Motor neuron (in vitro differentiated cells): ENCODE data around the gene FDCSP. TPM values are rescaled to one million over a fixed set of nuclear protein-coding genes. Genes with fewer than 3 reads are reported as not detected.
A peak's percentile ranks its signal among the peaks of the same experiment; 100 is the strongest.

Experiments
- ATAC-seq, 8 experiments: fragments of 200-7000 bp; cut with Tn5 transposase; replicated peaks in 6 of 8; 2 replicates each; pipeline ENCODE4 v1.8.0; 2021; ENCODE audit warnings: mild to moderate bottlenecking in 8 of 8, moderate library complexity in 8 of 8
- H3K27ac ChIP-seq, 2 donors: fragments of 250-450 bp; sonication (Bioruptor Pico); 2 replicates each; pipeline ENCODE4 v1.9.0; 2021; ENCODE audit warnings: antibody characterized with exemption in 2 of 2, mild to moderate bottlenecking in 2 of 2, moderate library complexity in 1 of 2
- H3K4me1 ChIP-seq, 2 donors: fragments of 250-450 bp; sonication (Bioruptor Pico); replicated peaks in 1 of 2; 2 replicates each; pipeline ENCODE4 v1.6.1; 2021; ENCODE audit warnings: antibody characterized with exemption in 2 of 2, mild to moderate bottlenecking in 2 of 2, moderate library complexity in 1 of 2
- H3K4me3 ChIP-seq, 5 donors: fragments of 250-450 bp; sonication (Bioruptor Pico); 2 replicates each; pipeline ENCODE4 v1.9.0; 2021; ENCODE audit warnings: antibody characterized with exemption in 5 of 5, mild to moderate bottlenecking in 5 of 5, moderate library complexity in 4 of 5
- WGBS, 10 experiments: fragments of 450-650 bp; shearing (Covaris generic); methylation state at CpG; one replicate each; pipeline ENCODE4 v1.0.0; 2022; 5-methylcytosine and 5-hydroxymethylcytosine counted together
- in situ Hi-C, 9 experiments: fragments of 400-800 bp; cut with MboI; loops; one replicate each; pipeline ENCODE4 v1.15.0; 2021; ENCODE audit warnings: low sequenced_read_pairs in 9 of 9, low pct_unique_long_range_greater_than_20kb in 2 of 9; ENCODE audit not compliant: unreplicated experiment in 9 of 9
- total RNA-seq, 8 experiments: library from RNA; unstranded; fragments of 300-600 nt; gene quantifications; 2 replicates each; pipeline versions ENCODE4 v1.2.3 to v1.2.4, GENCODE V29; 2022

The FDCSP gene
- total RNA-seq = 100 to 1,000 TPM in 1 of 8 experiments, 10 to 100 TPM in 2, not detected in 5; 12.8 to 113 (median 93.4) TPM

GRCh38 chr4:70225824-70226223 is at the start of gene FDCSP:
Gene FDCSP (plus strand): TSS chr4:70226124. CDS start chr4:70231195, 5,071 bp downstream.
- Histone ChIP-seq H3K27ac (no peak within 1 kb of the TSS), H3K4me3 (no peak within 1 kb of the TSS), H3K4me1 (no peaks in the 10 kb centered on the region)
- in situ Hi-C loops = no loop called here
- ATAC-seq = no peak
- 0 to 100% (median 57%) methylated on average over 1 to 2 of the region's 2 CpGs for WGBS, 10 experiments

- Histone ChIP-seq H3K4me1 (no peaks in the 10 kb centered on the region), H3K4me3 (no peak overlapping the region), H3K27ac (no peak overlapping the region)
- 0 to 87% (median 45%) methylated on average over 1 to 5 of the region's 5 CpGs for WGBS, 10 experiments
- in situ Hi-C loops = loop anchor here in 3 of 9 experiments (25.0 kb wide), 3 partner anchors 265 to 490 kb away; no protein-coding TSS in a partner anchor
- peak in 3 of 8 experiments; percentile 43 to 92 (median 46) for ATAC-seq
Measured at GRCh38 chr4:70177090-70177489, 48.8 kb upstream of the FDCSP start.

- in situ Hi-C loops = loop anchor here in 3 of 9 experiments (25.0 kb wide), 3 partner anchors 266 to 491 kb away; no protein-coding TSS in a partner anchor
- no peak overlapping the region for H3K4me3 ChIP-seq
- no peak overlapping the region for H3K27ac ChIP-seq
- H3K4me1 ChIP-seq = no peaks in the 10 kb centered on the region
- 29 to 100% (median 72%) methylated on average over 1 to 5 of the region's 5 CpGs; no CpG with 5 or more reads in 3 of the 10 experiments for WGBS, 10 experiments
- ATAC-seq = no peak
Measured at GRCh38 chr4:70178075-70178660, 47.8 kb upstream of the FDCSP start.

GRCh38 chr4:70179811-70180210 is 46.1 kb upstream of the FDCSP start:
- Histone ChIP-seq H3K27ac (no peak overlapping the region), H3K4me3 (no peak overlapping the region), H3K4me1 (no peaks in the 10 kb centered on the region)
- 0 to 79% (median 62%) methylated on average over 1 to 2 of the region's 2 CpGs; no CpG with 5 or more reads in 1 of the 10 experiments for WGBS, 10 experiments
- in situ Hi-C loops = loop anchor here in 3 of 9 experiments (10.0 to 25.0 kb wide), 4 partner anchors 268 to 493 kb away; no protein-coding TSS in a partner anchor
- ATAC-seq = no peak

- 0 to 80% (median 31%) methylated on average over 1 of the region's 1 CpG; no CpG with 5 or more reads in 2 of the 10 experiments for WGBS, 10 experiments
- in situ Hi-C loops = loop anchor here in 3 of 9 experiments (10.0 to 25.0 kb wide), 4 partner anchors 270 to 495 kb away; no protein-coding TSS in a partner anchor
- Histone ChIP-seq H3K4me1 (no peaks in the 10 kb centered on the region), H3K27ac (no peak overlapping the region), H3K4me3 (no peak overlapping the region)
- no peak for ATAC-seq
Measured at GRCh38 chr4:70181864-70182263, 44.1 kb upstream of the FDCSP start.

GRCh38 chr4:70182517-70183167 is 43.3 kb upstream of the FDCSP start:
- in situ Hi-C loops = loop anchor here in 3 of 9 experiments (10.0 to 25.0 kb wide), 4 partner anchors 270 to 495 kb away; no protein-coding TSS in a partner anchor
- WGBS, 10 experiments = 0 to 79% (median 36%) methylated on average over 2 of the region's 2 CpGs; no CpG with 5 or more reads in 1 of the 10 experiments
- Histone ChIP-seq H3K27ac (no peak overlapping the region), H3K4me1 (no peaks in the 10 kb centered on the region), H3K4me3 (no peak overlapping the region)
- no peak for ATAC-seq

GRCh38 chr4:70183168-70183939 is 42.6 kb upstream of the FDCSP start:
- peak in 3 of 8 experiments; percentile 59 to 80 (median 75) for ATAC-seq
- WGBS, 10 experiments = 25 to 71% (median 53%) methylated on average over 2 to 6 of the region's 6 CpGs
- in situ Hi-C loops = loop anchor here in 3 of 9 experiments (10.0 to 25.0 kb wide), 4 partner anchors 271 to 496 kb away; no protein-coding TSS in a partner anchor

GRCh38 chr4:70183940-70184246 is 42.0 kb upstream of the FDCSP start:
- Histone ChIP-seq H3K4me1 (no peaks in the 10 kb centered on the region), H3K27ac (no peak overlapping the region), H3K4me3 (no peak overlapping the region)
- 17 to 100% (median 60%) methylated on average over 1 of the region's 1 CpG for WGBS, 10 experiments
- in situ Hi-C loops = loop anchor here in 3 of 9 experiments (10.0 to 25.0 kb wide), 4 partner anchors 272 to 497 kb away; no protein-coding TSS in a partner anchor
- no peak for ATAC-seq

More at GRCh38 chr4:70183168-70183939, 42.6 kb upstream of the FDCSP start:
- H3K27ac ChIP-seq = no peak overlapping the region
- no peaks in the 10 kb centered on the region for H3K4me1 ChIP-seq
- H3K4me3 ChIP-seq = no peak overlapping the region

- Histone ChIP-seq H3K4me3 (no peak overlapping the region), H3K27ac (no peak overlapping the region), H3K4me1 (no peaks in the 10 kb centered on the region)
- in situ Hi-C loops = loop anchor here in 3 of 9 experiments (10.0 to 25.0 kb wide), 4 partner anchors 275 to 500 kb away; no protein-coding TSS in a partner anchor
- 38 to 100% (median 90%) methylated on average over 1 of the region's 1 CpG; no CpG with 5 or more reads in 6 of the 10 experiments for WGBS, 10 experiments
- ATAC-seq = no peak
Measured at GRCh38 chr4:70187216-70187615, 38.7 kb upstream of the FDCSP start.

GRCh38 chr4:70190579-70190978 is 35.3 kb upstream of the FDCSP start:
- no peak overlapping the region for H3K4me3 ChIP-seq
- no peaks in the 10 kb centered on the region for H3K4me1 ChIP-seq
- 58 to 100% (median 100%) methylated on average over 1 of the region's 1 CpG; no CpG with 5 or more reads in 3 of the 10 experiments for WGBS, 10 experiments
- H3K27ac ChIP-seq = no peak overlapping the region
- in situ Hi-C loops = loop anchor here in 3 of 9 experiments (25.0 kb wide), 3 partner anchors 278 to 503 kb away; no protein-coding TSS in a partner anchor
- no peak for ATAC-seq

GRCh38 chr4:70191647-70192046 is 34.3 kb upstream of the FDCSP start:
- no peak for ATAC-seq
- in situ Hi-C loops = loop anchor here in 3 of 9 experiments (25.0 kb wide), 3 partner anchors 279 to 504 kb away; no protein-coding TSS in a partner anchor

GRCh38 chr4:70192895-70193294 is 33.0 kb upstream of the FDCSP start:
- no peak overlapping the region for H3K4me3 ChIP-seq
- no peak overlapping the region for H3K27ac ChIP-seq
- H3K4me1 ChIP-seq = no peaks in the 10 kb centered on the region
- in situ Hi-C loops = loop anchor here in 3 of 9 experiments (25.0 kb wide), 3 partner anchors 281 to 506 kb away; no protein-coding TSS in a partner anchor
- no peak for ATAC-seq
- 0 to 100% (median 91%) methylated on average over 1 to 2 of the region's 2 CpGs; no CpG with 5 or more reads in 1 of the 10 experiments for WGBS, 10 experiments

More at GRCh38 chr4:70191647-70192046, 34.3 kb upstream of the FDCSP start:
- no peak overlapping the region for H3K4me3 ChIP-seq
- H3K27ac ChIP-seq = no peak overlapping the region
- WGBS, 10 experiments = 10 to 100% (median 56%) methylated on average over 1 of the region's 1 CpG; no CpG with 5 or more reads in 4 of the 10 experiments
- no peaks in the 10 kb centered on the region for H3K4me1 ChIP-seq
